ENCODE measurements around the gene ZNF487. TPM values are rescaled to one million over a fixed set of nuclear protein-coding genes. Genes with fewer than 3 reads are reported as not detected.
A peak's percentile ranks its signal among the peaks of the same experiment; 100 is the strongest.
"Not testable (repeated sequence)": the region's sequence is repeated elsewhere in the genome, so short reads cannot be mapped to it uniquely, and the experiment has no call there.

Gene ZNF487
- total and polyA plus RNA-seq, 2 donors (not counting 1 experiment from before 2014, with no cell fraction given), result 4.0 TPM

DNA sequence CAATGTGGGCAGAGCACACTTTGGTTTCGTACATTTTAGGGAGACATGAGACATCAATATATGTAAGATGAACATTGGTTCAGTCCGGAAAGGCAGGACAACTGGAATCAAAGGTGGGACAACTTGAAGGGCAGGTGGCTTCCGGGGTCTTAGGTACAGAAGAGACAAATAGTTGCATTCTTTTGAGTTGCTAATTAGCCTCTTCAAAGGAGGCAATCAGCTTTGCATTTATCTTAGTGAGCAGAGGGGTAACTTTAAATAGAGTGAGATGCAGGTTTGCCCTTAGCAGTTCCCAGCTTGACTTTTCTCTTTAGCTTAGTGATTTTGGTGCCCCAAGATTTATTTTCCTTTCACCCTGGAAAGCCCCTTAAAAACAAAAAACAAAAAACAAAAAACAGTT is 21.3 kb downstream of the ZNF487 start:
- Histone ChIP-seq H3K4me2 (ENCODE audit: extremely low read depth, insufficient read depth, low read length) (no peak overlapping the region), H3K9ac (ENCODE audit: insufficient read depth, low read length) (no peak overlapping the region), H3K36me3 (ENCODE audit: control insufficient read depth, insufficient read depth, low read length) (no peaks in the 10 kb centered on the region), H3K27ac (ENCODE audit: insufficient read depth, low read length) (no peak overlapping the region), H4K20me1 (ENCODE audit: control insufficient read depth, extremely low read depth, insufficient read depth, low read length) (no peaks in the 10 kb centered on the region), H3K27me3 (ENCODE audit: control insufficient read depth, insufficient read depth, low read length) (no peaks in the 10 kb centered on the region), H3K4me3 (replicated peaks in 1 of 4; ENCODE audit: control extremely low read depth in 1 of 4, insufficient read depth in 1 of 4, low read depth in 3 of 4, low read length in 4 of 4) (no peak overlapping the region), H3K9me3 (ENCODE audit: control insufficient read depth, insufficient read depth, low read depth, low read length) (no peaks in the 10 kb centered on the region), H3K4me1 (ENCODE audit: control insufficient read depth, extremely low read depth, insufficient read depth, low read length) (peaks cover 6% of the 10 kb centered on the region), H2AFZ (ENCODE audit: low read length) (no peak overlapping the region), H3K79me2 (ENCODE audit: control insufficient read depth, insufficient read depth, low read length) (no peaks in the 10 kb centered on the region)
- TF ChIP-seq, protein P1, sequence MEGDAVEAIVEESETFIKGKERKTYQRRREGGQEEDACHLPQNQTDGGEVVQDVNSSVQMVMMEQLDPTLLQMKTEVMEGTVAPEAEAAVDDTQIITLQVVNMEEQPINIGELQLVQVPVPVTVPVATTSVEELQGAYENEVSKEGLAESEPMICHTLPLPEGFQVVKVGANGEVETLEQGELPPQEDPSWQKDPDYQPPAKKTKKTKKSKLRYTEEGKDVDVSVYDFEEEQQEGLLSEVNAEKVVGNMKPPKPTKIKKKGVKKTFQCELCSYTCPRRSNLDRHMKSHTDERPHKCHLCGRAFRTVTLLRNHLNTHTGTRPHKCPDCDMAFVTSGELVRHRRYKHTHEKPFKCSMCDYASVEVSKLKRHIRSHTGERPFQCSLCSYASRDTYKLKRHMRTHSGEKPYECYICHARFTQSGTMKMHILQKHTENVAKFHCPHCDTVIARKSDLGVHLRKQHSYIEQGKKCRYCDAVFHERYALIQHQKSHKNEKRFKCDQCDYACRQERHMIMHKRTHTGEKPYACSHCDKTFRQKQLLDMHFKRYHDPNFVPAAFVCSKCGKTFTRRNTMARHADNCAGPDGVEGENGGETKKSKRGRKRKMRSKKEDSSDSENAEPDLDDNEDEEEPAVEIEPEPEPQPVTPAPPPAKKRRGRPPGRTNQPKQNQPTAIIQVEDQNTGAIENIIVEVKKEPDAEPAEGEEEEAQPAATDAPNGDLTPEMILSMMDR (conservative IDR thresholded peaks at IDR 0.05 in 1 of 2, IDR thresholded peaks at IDR 0.05 in 1 of 2; ENCODE audit: low read depth in 1 of 2, low read length in 2 of 2), result no peak
- TF ChIP-seq EZH2 (IDR thresholded peaks at IDR 0.05; ENCODE audit: low read length, missing control alignments), result no peak
- DNase-seq (ENCODE audit: low read depth in 2 of 2), result no peak

DNA sequence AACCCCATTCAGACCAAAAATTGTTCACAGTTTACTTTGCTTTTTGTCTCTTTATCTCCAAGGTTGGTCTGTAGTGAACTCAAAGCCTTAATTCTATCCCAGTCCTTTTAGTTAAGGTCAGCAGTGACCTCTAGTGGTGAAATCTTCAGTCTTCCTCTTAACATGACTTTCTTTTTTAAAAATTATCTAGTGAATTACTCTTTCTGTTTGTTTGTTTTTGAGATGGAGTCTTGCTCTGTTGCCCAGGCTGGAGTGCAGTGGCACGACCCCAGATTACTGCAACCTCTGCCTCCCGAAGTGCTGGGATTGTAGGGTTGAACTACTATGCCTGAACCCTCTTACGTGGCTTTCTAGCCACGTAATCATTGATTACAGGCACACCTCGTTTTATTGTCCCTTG is 25.0 kb downstream of the ZNF487 start:
- H3K27me3 ChIP-seq (ENCODE audit: control insufficient read depth, insufficient read depth, low read length), result no peaks in the 10 kb centered on the region
- H4K20me1 ChIP-seq (ENCODE audit: control insufficient read depth, extremely low read depth, insufficient read depth, low read length), result no peaks in the 10 kb centered on the region
- H3K27ac ChIP-seq (ENCODE audit: insufficient read depth, low read length), result no peak overlapping the region
- H3K4me1 ChIP-seq (ENCODE audit: control insufficient read depth, extremely low read depth, insufficient read depth, low read length), result no peaks in the 10 kb centered on the region
- no peak overlapping the region for H3K4me3 ChIP-seq (replicated peaks in 1 of 4; ENCODE audit: control extremely low read depth in 1 of 4, insufficient read depth in 1 of 4, low read depth in 3 of 4, low read length in 4 of 4)
- H3K9me3 ChIP-seq (ENCODE audit: control insufficient read depth, insufficient read depth, low read depth, low read length), result no peaks in the 10 kb centered on the region
- peak; percentile 69 to 91 for DNase-seq (ENCODE audit: low read depth in 2 of 2)
- H3K79me2 ChIP-seq (ENCODE audit: control insufficient read depth, insufficient read depth, low read length), result no peaks in the 10 kb centered on the region
- no peak overlapping the region for H2AFZ ChIP-seq (ENCODE audit: low read length)
- no peaks in the 10 kb centered on the region for H3K36me3 ChIP-seq (ENCODE audit: control insufficient read depth, insufficient read depth, low read length)
- no peak overlapping the region for H3K9ac ChIP-seq (ENCODE audit: insufficient read depth, low read length)
- TF ChIP-seq EZH2 (IDR thresholded peaks at IDR 0.05; ENCODE audit: low read length, missing control alignments), result no peak
- TF ChIP-seq, protein P1 (conservative IDR thresholded peaks at IDR 0.05 in 1 of 2, IDR thresholded peaks at IDR 0.05 in 1 of 2; ENCODE audit: low read depth in 1 of 2, low read length in 2 of 2), result peak; percentile 41 to 53
- peak overlapping the region; percentile 58 for H3K4me2 ChIP-seq (ENCODE audit: extremely low read depth, insufficient read depth, low read length)

DNA sequence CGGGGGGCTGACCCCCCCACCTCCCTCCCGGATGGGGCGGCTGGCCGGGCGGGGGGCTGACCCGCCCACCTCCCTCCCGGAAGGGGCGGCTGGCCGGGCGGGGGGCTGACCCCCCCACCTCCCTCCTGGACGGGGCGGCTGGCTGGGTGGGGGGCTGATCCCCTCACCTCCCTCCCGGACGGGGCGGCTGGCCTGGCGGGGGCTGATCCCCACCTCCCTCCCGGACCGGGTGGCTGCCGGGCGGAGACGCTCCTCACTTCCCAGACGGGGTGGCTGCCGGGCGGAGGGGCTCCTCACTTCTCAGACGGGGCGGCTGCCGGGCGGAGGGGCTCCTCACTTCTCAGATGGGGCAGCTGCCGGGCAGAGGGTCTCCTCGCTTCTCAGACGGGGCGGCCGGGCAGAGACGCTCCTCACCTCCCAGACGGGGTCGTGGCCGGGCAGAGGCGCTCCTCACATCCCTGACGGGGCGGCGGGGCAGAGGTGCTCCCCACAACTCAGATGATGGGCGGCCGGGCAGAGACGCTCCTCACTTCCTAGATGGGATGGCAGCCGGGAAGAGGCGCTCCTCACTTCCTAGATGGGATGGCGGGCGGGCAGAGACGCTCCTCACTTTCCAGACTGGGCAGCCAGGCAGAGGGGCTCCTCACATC is 28.3 kb downstream of the ZNF487 start:
- H3K79me2 ChIP-seq (ENCODE audit: control insufficient read depth, insufficient read depth, low read length); H3K36me3 ChIP-seq (ENCODE audit: control insufficient read depth, insufficient read depth, low read length); H3K4me2 ChIP-seq (ENCODE audit: extremely low read depth, insufficient read depth, low read length); H4K20me1 ChIP-seq (ENCODE audit: control insufficient read depth, extremely low read depth, insufficient read depth, low read length); H3K9ac ChIP-seq (ENCODE audit: insufficient read depth, low read length); H3K27ac ChIP-seq (ENCODE audit: insufficient read depth, low read length); H3K9me3 ChIP-seq (ENCODE audit: control insufficient read depth, insufficient read depth, low read depth, low read length); H2AFZ ChIP-seq (ENCODE audit: low read length); H3K27me3 ChIP-seq (ENCODE audit: control insufficient read depth, insufficient read depth, low read length); H3K4me1 ChIP-seq (ENCODE audit: control insufficient read depth, extremely low read depth, insufficient read depth, low read length); DNase-seq (ENCODE audit: low read depth in 2 of 2); H3K4me3 ChIP-seq (replicated peaks in 1 of 4; ENCODE audit: control extremely low read depth in 1 of 4, insufficient read depth in 1 of 4, low read depth in 3 of 4, low read length in 4 of 4): not testable (repeated sequence)

DNA sequence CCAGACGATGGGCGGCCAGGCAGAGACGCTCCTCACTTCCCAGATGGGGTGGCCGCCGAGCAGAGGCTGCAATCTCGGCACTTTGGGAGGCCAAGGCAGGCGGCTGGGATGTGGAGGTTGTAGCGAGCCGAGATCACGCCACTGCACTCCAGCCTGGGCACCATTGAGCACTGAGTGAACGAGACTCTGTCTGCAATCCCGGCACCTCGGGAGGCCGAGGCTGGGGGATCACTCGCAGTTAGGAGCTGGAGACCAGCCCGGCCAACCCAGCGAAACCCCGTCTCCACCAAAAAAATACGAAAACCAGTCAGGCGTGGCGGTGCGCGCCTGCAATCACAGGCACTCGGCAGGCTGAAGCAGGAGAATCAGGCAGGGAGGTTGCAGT is 28.8 kb downstream of the ZNF487 start:
- H3K9me3 ChIP-seq (ENCODE audit: control insufficient read depth, insufficient read depth, low read depth, low read length); H3K27me3 ChIP-seq (ENCODE audit: control insufficient read depth, insufficient read depth, low read length); H4K20me1 ChIP-seq (ENCODE audit: control insufficient read depth, extremely low read depth, insufficient read depth, low read length); H3K4me1 ChIP-seq (ENCODE audit: control insufficient read depth, extremely low read depth, insufficient read depth, low read length); H3K27ac ChIP-seq (ENCODE audit: insufficient read depth, low read length); DNase-seq (ENCODE audit: low read depth in 2 of 2); H3K4me2 ChIP-seq (ENCODE audit: extremely low read depth, insufficient read depth, low read length); H3K4me3 ChIP-seq (replicated peaks in 1 of 4; ENCODE audit: control extremely low read depth in 1 of 4, insufficient read depth in 1 of 4, low read depth in 3 of 4, low read length in 4 of 4); H3K79me2 ChIP-seq (ENCODE audit: control insufficient read depth, insufficient read depth, low read length); H3K36me3 ChIP-seq (ENCODE audit: control insufficient read depth, insufficient read depth, low read length); H2AFZ ChIP-seq (ENCODE audit: low read length); H3K9ac ChIP-seq (ENCODE audit: insufficient read depth, low read length): not testable (repeated sequence)
